ENCODE data around the gene TRPM6. TPM values are rescaled to one million over a fixed set of nuclear protein-coding genes. Genes with fewer than 3 reads are reported as not detected.
A peak's percentile ranks its signal among the peaks of the same experiment; 100 is the strongest.
"Not testable (repeated sequence)": the region's sequence is repeated elsewhere in the genome, so short reads cannot be mapped to it uniquely, and the experiment has no call there.

Gene TRPM6, protein sequence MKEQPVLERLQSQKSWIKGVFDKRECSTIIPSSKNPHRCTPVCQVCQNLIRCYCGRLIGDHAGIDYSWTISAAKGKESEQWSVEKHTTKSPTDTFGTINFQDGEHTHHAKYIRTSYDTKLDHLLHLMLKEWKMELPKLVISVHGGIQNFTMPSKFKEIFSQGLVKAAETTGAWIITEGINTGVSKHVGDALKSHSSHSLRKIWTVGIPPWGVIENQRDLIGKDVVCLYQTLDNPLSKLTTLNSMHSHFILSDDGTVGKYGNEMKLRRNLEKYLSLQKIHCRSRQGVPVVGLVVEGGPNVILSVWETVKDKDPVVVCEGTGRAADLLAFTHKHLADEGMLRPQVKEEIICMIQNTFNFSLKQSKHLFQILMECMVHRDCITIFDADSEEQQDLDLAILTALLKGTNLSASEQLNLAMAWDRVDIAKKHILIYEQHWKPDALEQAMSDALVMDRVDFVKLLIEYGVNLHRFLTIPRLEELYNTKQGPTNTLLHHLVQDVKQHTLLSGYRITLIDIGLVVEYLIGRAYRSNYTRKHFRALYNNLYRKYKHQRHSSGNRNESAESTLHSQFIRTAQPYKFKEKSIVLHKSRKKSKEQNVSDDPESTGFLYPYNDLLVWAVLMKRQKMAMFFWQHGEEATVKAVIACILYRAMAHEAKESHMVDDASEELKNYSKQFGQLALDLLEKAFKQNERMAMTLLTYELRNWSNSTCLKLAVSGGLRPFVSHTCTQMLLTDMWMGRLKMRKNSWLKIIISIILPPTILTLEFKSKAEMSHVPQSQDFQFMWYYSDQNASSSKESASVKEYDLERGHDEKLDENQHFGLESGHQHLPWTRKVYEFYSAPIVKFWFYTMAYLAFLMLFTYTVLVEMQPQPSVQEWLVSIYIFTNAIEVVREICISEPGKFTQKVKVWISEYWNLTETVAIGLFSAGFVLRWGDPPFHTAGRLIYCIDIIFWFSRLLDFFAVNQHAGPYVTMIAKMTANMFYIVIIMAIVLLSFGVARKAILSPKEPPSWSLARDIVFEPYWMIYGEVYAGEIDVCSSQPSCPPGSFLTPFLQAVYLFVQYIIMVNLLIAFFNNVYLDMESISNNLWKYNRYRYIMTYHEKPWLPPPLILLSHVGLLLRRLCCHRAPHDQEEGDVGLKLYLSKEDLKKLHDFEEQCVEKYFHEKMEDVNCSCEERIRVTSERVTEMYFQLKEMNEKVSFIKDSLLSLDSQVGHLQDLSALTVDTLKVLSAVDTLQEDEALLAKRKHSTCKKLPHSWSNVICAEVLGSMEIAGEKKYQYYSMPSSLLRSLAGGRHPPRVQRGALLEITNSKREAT (N-terminal part only)
- total RNA-seq = 2.6 TPM

GRCh38 chr9:74887041-74887980, at the start of gene TRPM6:
Gene TRPM6 (minus strand): TSS chr9:74887921. CDS start chr9:74887856, 65 bp downstream.
- DNase-seq (ENCODE audit: low spot score) = peak; percentile 82

DNA sequence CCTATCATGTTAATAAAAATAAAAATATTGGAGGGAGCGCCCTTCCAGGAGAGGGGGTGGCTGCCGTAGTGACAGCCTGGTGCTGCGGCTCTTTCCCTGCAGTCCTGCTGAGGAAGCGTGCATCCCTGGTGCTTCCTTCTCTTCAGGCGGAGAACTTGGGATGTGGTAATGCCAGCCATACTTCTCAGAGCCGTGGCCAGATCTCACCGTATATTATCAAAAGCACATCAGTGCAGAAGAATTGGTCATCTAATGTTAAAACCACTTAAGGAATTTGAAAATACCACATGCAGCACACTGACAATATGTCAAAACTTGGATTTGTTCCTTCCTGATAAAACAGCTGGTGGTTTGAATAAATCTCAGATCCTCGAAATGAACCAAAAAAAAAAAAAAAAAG, 47.3 kb upstream of the TRPM6 start:
- no peak for DNase-seq (ENCODE audit: low spot score)

DNA sequence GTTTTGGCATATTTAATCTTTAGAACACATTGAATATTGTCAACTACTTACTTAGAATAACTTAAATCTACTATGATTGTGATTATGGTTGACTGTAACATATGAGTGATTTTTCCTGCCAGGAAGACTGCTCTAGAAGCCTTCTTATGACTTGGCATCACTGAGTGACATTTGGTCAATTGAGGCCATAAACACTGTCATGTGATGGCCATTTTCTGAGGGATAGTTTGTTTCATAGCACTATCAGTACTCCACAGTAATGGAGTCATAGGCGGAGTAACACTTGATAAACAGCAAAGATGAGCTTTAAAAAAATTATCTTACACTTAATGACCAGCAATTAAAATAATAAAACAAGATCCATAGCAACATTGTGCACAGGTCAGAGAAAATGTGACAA, 34.0 kb upstream of the TRPM6 start:
- no peak for DNase-seq (ENCODE audit: low spot score)

- no peak for DNase-seq (ENCODE audit: low spot score)
Measured at GRCh38 chr9:74920944-74921626, 33.4 kb upstream of the TRPM6 start.

- no peak for DNase-seq (ENCODE audit: low spot score)
Measured at GRCh38 chr9:74910036-74910435, 22.3 kb upstream of the TRPM6 start.

GRCh38 chr9:74908665-74909064, 20.9 kb upstream of the TRPM6 start:
- no peak for DNase-seq (ENCODE audit: low spot score)

GRCh38 chr9:74907085-74907484, 19.4 kb upstream of the TRPM6 start:
- no peak for DNase-seq (ENCODE audit: low spot score)

DNA sequence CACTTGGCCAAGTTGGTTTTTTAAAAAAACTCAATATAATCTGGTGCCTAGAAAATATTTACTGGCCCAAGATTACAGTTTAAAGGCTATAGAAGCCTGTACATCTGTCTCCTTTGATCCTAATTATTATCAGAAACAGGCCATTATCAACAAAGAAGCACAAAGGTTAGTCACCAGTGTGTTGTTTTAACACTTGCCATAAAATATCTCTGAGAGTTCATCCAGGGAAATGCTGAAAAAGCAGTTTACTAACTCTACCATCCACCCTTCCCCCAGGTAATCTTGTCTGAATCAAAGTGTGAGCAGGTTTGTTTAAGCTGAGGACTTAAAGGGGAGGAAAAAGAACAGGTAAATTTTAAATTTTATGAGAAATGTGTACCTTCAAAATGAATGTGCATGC, 13.3 kb upstream of the TRPM6 start:
- no peak for DNase-seq (ENCODE audit: low spot score)

- not testable (repeated sequence) for DNase-seq (ENCODE audit: low spot score)
Measured at GRCh38 chr9:74888449-74888848, 728 bp upstream of the TRPM6 start.

DNA sequence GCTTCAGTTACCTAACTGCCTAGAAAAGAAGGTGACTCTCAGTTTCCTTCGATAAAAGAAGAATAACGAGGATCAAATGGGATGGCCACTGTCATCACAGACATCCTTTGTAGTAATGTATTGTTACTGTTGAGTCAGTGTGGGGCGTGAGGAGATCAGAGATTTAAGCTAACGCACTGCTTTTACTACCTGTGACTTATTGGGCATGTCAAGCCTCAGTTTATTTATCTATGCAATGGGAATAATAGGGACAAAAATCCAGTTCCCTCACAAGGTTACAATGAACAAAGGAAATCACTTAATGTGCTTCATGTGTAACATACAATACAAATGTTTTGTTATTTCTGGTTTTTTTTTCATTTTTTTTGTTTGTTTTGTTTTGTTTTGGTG, 255 bp upstream of the TRPM6 start:
- DNase-seq (ENCODE audit: low spot score) = no peak

- no peak for DNase-seq (ENCODE audit: low spot score)
Measured at GRCh38 chr9:74876382-74876949, 11.3 kb downstream of the TRPM6 start.

- no peak for DNase-seq (ENCODE audit: low spot score)
Measured at GRCh38 chr9:74875656-74876055, 12.1 kb downstream of the TRPM6 start.

DNA sequence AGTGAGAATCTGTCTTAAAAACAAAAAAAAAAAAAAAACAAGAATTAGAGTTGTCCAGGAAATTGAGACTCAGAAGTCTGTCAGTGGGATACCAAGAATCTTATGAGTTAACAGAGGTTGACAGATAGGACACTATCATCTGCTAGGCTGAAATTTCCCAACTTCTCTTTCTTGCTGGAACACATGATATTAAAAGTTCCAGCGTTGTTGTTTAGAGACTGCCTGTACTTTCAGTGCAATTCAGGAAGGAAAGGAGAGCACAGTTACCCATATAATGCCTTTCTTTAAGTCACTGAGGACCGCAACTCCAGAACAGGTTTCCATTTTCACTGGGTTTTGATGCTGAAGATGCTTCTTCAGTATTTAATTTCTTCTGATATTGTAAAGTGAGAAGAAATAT, 13.5 kb downstream of the TRPM6 start:
- no peak for DNase-seq (ENCODE audit: low spot score)

GRCh38 chr9:74872619-74873233, 15.0 kb downstream of the TRPM6 start:
- DNase-seq (ENCODE audit: low spot score) = no peak

GRCh38 chr9:74867483-74867882, 20.2 kb downstream of the TRPM6 start:
- no peak for DNase-seq (ENCODE audit: low spot score)

DNA sequence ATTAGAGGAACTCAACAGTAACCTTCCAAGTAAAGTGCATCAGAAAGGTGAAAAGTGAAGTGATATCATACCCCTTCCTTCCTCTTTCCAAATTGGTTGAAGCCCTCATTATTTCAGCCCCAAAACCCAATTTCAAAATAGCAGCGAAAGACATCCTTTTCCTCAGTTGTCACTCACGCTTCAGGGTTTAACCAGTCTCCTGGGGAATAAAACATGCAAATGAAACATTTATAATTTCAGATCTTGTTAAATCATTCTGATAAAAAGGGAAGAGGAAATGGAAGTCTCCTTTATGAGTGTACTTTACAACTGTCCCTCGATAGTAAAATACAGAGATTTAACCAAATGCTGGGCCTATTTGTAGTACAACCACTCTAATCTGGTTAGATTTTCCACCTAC, 22.5 kb downstream of the TRPM6 start:
- no peak for DNase-seq (ENCODE audit: low spot score)

GRCh38 chr9:74861773-74862474, 25.8 kb downstream of the TRPM6 start:
- no peak for DNase-seq (ENCODE audit: low spot score)

GRCh38 chr9:74861071-74861470, 26.6 kb downstream of the TRPM6 start:
- DNase-seq (ENCODE audit: low spot score) = no peak

DNA sequence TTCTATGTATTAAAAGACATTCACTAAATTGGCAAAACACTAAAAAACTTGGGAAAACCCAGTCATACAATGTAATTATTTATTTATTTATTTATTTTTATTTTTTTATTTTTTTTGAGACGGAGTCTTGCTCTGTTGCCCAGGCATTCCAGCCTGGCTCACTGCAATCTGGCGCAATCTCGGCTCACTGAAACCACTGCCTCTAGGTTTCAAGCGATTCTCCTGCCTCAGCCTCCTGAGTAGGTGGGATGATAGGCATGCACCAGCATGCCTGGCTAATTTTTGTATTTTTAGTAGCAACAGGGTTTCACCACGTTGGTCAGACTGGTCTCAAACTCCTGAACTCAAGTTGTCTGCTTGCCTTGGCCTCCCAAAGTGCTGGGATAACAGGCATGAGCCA, 27.5 kb downstream of the TRPM6 start:
- not testable (repeated sequence) for DNase-seq (ENCODE audit: low spot score)

Data from ureter (tissue), 1 donor.